Peyer's patch (tissue), 4 donors: ENCODE data around the gene ACD. TPM values are rescaled to one million over a fixed set of nuclear protein-coding genes. Genes with fewer than 3 reads are reported as not detected.

Experiments used
- DNase-seq, 3 donors: peaks; one replicate each; pipeline ENCODE4 v3.0.0-alpha.2; 2017 to 2019
- H3K27ac ChIP-seq, 4 donors: fragments of 200-600 bp; sonication (generic); one replicate each; pipeline ENCODE4 v1.5.1; 2016 to 2019
- H3K27me3 ChIP-seq, 2 donors: fragments of 200-600 bp; sonication (generic); one replicate each; pipeline ENCODE4 v1.5.1; 2019
- H3K36me3 ChIP-seq, 3 donors: fragments of 200-600 bp; sonication (generic); one replicate each; pipeline ENCODE4 v1.5.1; 2016 to 2019
- H3K4me1 ChIP-seq, 4 donors: fragments of 200-600 bp; sonication (generic); one replicate each; pipeline ENCODE4 v1.5.1; 2016 to 2019
- H3K4me3 ChIP-seq, 4 donors: fragments of 200-600 bp; sonication (generic); 1 replicate in 3 of 4; 2 replicates in 1 of 4; pipeline ENCODE4 v1.5.1; 2016 to 2019; ENCODE audit warnings: mild to moderate bottlenecking in 1 of 4
- H3K9me3 ChIP-seq, 4 donors: fragments of 200-600 bp; sonication (generic); one replicate each; pipeline ENCODE4 v1.5.1; 2016 to 2019; ENCODE audit warnings: mild to moderate bottlenecking in 1 of 4
- POLR2A ChIP-seq, 2 donors: fragments of 450-650 bp; IDR thresholded peaks; one replicate each; pipeline ENCODE4 v1.5.1; 2017; ENCODE audit warnings: antibody characterized with exemption in 2 of 2, mild to moderate bottlenecking in 2 of 2, moderate library complexity in 2 of 2
- total RNA-seq, 4 donors: library from RNA; depleted of rRNA; stranded (reverse); fragments of >200 nt; gene quantifications; one replicate each; pipeline ENCODE4 v1.1.0, GENCODE V29; 2016
- TF ChIP-seq, protein P1 (sequence below), 6 experiments: fragments of 450-650 bp in 4 of 6; fragments of 200-600 bp in 2 of 6; sonication (generic) in 1 of 6; IDR thresholded peaks; one replicate each; pipeline ENCODE4 v1.5.1; 2017 to 2019; ENCODE audit warnings: antibody characterized with exemption in 6 of 6, mild to moderate bottlenecking in 3 of 6, moderate library complexity in 1 of 6

ACD gene
- total RNA-seq, 4 donors from 2014 or later: 14.2 to 37.2 (median 18.6) TPM

DNA sequence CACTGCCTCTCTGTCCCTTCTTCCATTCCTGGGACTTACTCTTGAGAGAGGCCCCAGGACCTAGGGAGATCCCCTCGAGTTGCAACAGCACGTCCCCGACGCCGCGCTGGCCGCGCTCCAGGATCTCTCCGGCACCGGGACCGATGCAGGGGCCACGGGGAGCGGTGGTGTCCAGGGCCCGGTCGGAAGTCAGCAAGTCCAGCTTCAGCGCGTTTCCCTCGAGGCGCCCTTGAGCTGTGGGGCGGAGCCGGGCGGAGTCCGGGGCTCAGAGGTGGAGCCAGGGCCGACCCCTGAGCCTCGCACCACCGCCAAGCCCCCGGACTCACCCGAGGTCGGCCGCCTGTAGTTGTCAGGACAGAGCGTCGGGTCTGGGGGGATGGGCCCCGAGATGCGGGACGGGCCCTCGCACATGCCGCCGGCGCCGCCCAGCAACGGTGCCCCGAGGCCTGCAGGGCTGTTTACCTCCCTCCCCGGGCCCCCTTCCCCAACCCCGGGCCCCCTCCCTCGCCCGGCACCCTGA is 6.0 kb upstream of the ACD start:
- Histone ChIP-seq H3K4me1 (peaks cover 3 to 34% (median 24%) of the 10 kb centered on the region in 4 donors), H3K4me3 (peak overlapping the region; percentile 68 to 99 (median 76))
- TF ChIP-seq, protein P1, sequence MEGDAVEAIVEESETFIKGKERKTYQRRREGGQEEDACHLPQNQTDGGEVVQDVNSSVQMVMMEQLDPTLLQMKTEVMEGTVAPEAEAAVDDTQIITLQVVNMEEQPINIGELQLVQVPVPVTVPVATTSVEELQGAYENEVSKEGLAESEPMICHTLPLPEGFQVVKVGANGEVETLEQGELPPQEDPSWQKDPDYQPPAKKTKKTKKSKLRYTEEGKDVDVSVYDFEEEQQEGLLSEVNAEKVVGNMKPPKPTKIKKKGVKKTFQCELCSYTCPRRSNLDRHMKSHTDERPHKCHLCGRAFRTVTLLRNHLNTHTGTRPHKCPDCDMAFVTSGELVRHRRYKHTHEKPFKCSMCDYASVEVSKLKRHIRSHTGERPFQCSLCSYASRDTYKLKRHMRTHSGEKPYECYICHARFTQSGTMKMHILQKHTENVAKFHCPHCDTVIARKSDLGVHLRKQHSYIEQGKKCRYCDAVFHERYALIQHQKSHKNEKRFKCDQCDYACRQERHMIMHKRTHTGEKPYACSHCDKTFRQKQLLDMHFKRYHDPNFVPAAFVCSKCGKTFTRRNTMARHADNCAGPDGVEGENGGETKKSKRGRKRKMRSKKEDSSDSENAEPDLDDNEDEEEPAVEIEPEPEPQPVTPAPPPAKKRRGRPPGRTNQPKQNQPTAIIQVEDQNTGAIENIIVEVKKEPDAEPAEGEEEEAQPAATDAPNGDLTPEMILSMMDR (IDR thresholded peaks at IDR 0.05): no peak
- no peak for TF ChIP-seq POLR2A (IDR thresholded peaks at IDR 0.05)

DNA sequence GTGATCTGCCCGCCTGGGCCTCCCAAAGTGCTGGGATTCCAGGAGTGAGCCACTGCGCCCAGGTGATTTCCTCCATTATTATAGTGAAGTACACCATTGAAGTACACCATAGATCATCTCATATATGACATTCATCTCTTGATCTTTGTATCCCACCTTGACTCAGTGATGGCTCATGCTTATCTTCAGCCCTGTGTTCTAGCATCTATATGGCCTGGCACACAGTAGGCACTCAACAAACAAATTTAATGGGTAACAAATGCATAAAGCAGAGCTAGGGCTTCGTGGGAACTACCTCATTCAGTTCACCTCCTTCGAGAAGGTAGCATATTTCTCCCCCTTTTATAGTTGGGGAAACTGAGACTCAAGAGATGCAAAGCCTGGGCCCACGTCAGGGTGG is 5.5 kb upstream of the ACD start:
- peaks cover 3 to 36% (median 24%) of the 10 kb centered on the region in 4 donors for H3K4me1 ChIP-seq
- TF ChIP-seq, protein P1 (IDR thresholded peaks at IDR 0.05): no peak
- TF ChIP-seq POLR2A (IDR thresholded peaks at IDR 0.05): no peak
- no peaks in the 10 kb centered on the region for H3K9me3 ChIP-seq
- H3K36me3 ChIP-seq: peaks cover 0 to 6% (median 0%) of the 10 kb centered on the region in 3 donors
- no peak overlapping the region for H3K27ac ChIP-seq
- H3K4me3 ChIP-seq: peak overlapping the region in 3 of 4 donors; percentile 71 to 99 (median 82)
- no peak for DNase-seq
- no peaks in the 10 kb centered on the region for H3K27me3 ChIP-seq

More for the DNA sequence above, 6.0 kb upstream of the ACD start:
- no peaks in the 10 kb centered on the region for H3K9me3 ChIP-seq
- no peak for DNase-seq
- peaks cover 0 to 6% (median 0%) of the 10 kb centered on the region in 3 donors for H3K36me3 ChIP-seq
- peak overlapping the region; percentile 76 to 90 (median 80) for H3K27ac ChIP-seq
- no peaks in the 10 kb centered on the region for H3K27me3 ChIP-seq

DNA sequence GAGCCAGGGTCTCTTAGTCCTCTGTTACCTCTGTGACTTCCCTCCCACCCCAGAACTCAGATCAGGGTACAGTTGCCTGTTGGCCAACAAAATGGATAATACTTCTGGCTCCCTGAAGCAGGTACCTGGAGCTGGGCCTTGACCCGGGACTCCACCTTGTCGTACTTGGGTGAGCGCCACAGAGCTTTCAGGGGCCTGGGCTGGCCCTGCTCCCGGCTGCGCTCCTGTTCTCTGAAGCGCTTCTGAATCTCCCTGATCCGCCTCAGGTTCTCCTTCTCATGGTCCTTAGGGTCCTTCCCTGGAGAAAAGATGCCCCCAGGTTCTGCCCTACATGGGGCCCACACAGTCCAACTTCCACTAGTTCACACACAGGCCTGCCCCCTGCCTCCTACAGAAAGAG is 4.8 kb upstream of the ACD start:
- peaks cover 3 to 36% (median 24%) of the 10 kb centered on the region in 4 donors for H3K4me1 ChIP-seq
- no peak for DNase-seq
- no peak for TF ChIP-seq POLR2A (IDR thresholded peaks at IDR 0.05)
- TF ChIP-seq, protein P1 (IDR thresholded peaks at IDR 0.05): no peak
- H3K27me3 ChIP-seq: no peaks in the 10 kb centered on the region
- H3K9me3 ChIP-seq: no peaks in the 10 kb centered on the region
- H3K36me3 ChIP-seq: peaks cover 0 to 6% (median 0%) of the 10 kb centered on the region in 3 donors
- H3K27ac ChIP-seq: no peak overlapping the region
- no peak overlapping the region for H3K4me3 ChIP-seq

DNA sequence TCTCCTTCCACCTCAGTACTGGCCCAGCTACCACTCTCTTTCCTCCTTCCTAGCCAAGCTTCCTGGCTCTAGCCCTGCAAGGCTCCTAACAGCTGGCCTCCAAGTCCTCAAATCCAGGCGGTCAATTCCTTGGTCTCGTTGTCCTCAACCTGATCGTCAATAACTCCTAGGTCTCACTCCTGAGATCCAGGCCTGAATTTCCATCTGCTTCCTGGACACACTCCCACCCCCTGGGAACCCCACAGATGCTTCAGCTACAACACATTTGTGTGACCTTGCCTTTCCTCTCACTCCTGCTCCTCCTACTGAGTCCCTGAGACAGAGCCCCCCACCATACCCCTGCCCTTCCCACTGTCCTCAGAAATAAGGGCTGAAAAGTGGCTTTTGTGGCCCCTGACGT is 4.2 kb upstream of the ACD start:
- Histone ChIP-seq H3K27me3 (no peaks in the 10 kb centered on the region), H3K4me1 (peaks cover 3 to 41% (median 27%) of the 10 kb centered on the region in 4 donors), H3K36me3 (peaks cover 0 to 6% (median 0%) of the 10 kb centered on the region in 3 donors), H3K27ac (no peak overlapping the region), H3K4me3 (no peak overlapping the region), H3K9me3 (no peaks in the 10 kb centered on the region)
- no peak for TF ChIP-seq POLR2A (IDR thresholded peaks at IDR 0.05)
- TF ChIP-seq, protein P1 (IDR thresholded peaks at IDR 0.05): no peak
- DNase-seq: no peak

DNA sequence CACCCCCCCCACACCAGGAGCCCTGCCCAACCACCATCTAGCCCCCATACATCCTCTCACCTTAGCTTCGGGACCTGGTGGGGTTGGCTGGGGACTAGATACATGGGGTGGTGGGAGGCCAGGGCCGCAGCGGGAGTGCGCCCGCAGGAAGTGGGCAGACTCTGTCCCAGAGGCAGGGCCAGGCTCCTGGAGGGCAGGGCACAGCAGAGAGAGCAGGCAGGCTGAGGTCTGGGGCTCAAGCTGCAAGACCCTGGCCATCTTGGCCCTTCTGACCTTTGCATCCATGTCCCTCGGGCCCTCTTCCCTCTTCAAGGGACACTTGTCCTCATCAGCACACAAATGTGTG is 3.8 kb upstream of the ACD start:
- Histone ChIP-seq H3K27me3 (no peaks in the 10 kb centered on the region), H3K27ac (no peak overlapping the region), H3K36me3 (peaks cover 0 to 6% (median 0%) of the 10 kb centered on the region in 3 donors), H3K4me1 (peaks cover 3 to 45% (median 29%) of the 10 kb centered on the region in 4 donors), H3K4me3 (no peak overlapping the region), H3K9me3 (no peaks in the 10 kb centered on the region)
- TF ChIP-seq, protein P1 (IDR thresholded peaks at IDR 0.05): no peak
- TF ChIP-seq POLR2A (IDR thresholded peaks at IDR 0.05): no peak
- DNase-seq: no peak
